ENCODE data around the gene ZNF518A. TPM values are rescaled to one million over a fixed set of nuclear protein-coding genes. Genes with fewer than 3 reads are reported as not detected.

ZNF518A gene
- total and polyA plus RNA-seq, 2 of the 8 experiments (the other 6 are each of a cell fraction or from before 2014, with no cell fraction given), result 6.6 to 34.8 TPM

DNA sequence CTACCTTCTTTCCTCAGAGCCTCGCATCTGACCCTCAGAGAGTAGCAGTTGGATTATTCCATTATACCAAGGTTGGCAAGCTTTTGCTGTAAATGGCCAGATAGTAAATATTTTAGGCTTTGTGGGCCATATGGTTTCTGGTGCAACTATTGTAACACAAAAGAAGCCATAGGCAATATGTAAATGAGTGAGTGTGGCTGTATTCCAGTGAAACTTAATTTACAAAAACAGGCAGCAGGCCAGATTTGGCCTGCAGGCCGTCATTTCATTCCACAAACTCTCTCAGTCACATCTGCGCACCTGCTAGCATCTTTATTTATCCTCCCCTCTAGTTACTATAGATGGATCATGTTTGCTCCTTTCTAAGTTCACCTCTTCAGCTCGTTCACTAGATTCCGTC, 6.7 kb downstream of the ZNF518A start:
- Histone ChIP-seq H3K9me3 (ENCODE audit: insufficient read depth in 2 of 2, low read depth in 1 of 2, low read length in 1 of 2) (no peaks in the 10 kb centered on the region), H3K4me1 (replicated peaks in 1 of 4; ENCODE audit: control insufficient read depth in 3 of 4, insufficient read depth in 4 of 4, low read length in 3 of 4) (0 out of 7 replicates have a peak, but pooled peaks cover 0 to 2% (median 0%) of the 10 kb centered on the region in 4 experiments), H4K20me1 (replicated peaks in 1 of 2; ENCODE audit: control insufficient read depth in 1 of 2, insufficient read depth in 2 of 2, low read length in 2 of 2) (peaks cover 0 to 3% of the 10 kb centered on the region in 2 experiments), H2BK20ac (ENCODE audit: low read length) (no peak overlapping the region), H4K5ac (ENCODE audit: insufficient read length, low read depth, low read length) (no peak overlapping the region), H2BK5ac (ENCODE audit: low read depth, low read length) (no peak overlapping the region), H2BK12ac (ENCODE audit: low read depth, low read length) (no peak overlapping the region), H4K8ac (ENCODE audit: extremely low read depth, insufficient read depth, low read length) (no peak overlapping the region), H3K23me2 (ENCODE audit: low read depth, low read length) (no peaks in the 10 kb centered on the region), H3K4ac (replicated peaks; ENCODE audit: insufficient read length, low read depth, low read length) (no peak overlapping the region), H3K27me3 (replicated peaks in 1 of 4; ENCODE audit: control insufficient read depth in 3 of 4, extremely low read depth in 1 of 4, insufficient read depth in 3 of 4, low read length in 3 of 4) (no peaks in the 10 kb centered on the region), H2AFZ (ENCODE audit: low read length) (no peak overlapping the region), H3K56ac (replicated peaks; ENCODE audit: insufficient read length, low read depth, low read length) (no peak overlapping the region), H2BK15ac (ENCODE audit: low read length) (no peak overlapping the region), H2AK5ac (ENCODE audit: low read depth, low read length) (no peak overlapping the region), H2BK120ac (replicated peaks; ENCODE audit: low read depth, low read length) (no peak overlapping the region), H4K91ac (replicated peaks; ENCODE audit: insufficient read length, low read length) (no peak overlapping the region), H3K18ac (ENCODE audit: extremely low read depth, low read length) (no peak overlapping the region), H3K4me3 (ENCODE audit: extremely low read depth in 1 of 4, insufficient read depth in 2 of 4, low read depth in 3 of 4, low read length in 4 of 4) (no peak overlapping the region), H3K36me3 (ENCODE audit: control insufficient read depth in 2 of 4, insufficient read depth in 4 of 4, low read length in 3 of 4) (peaks cover 6 to 57% (median 20%) of the 10 kb centered on the region in 4 experiments; a peak in 5 of 8 replicates), H3K79me1 (ENCODE audit: low read depth, low read length) (no peaks in the 10 kb centered on the region; the same call in 1 of the 2 replicates), H3K14ac (ENCODE audit: insufficient read length) (no peak overlapping the region), H3K9ac (replicated peaks in 1 of 4; ENCODE audit: extremely low read depth in 1 of 4, low read depth in 3 of 4, low read length in 3 of 4) (no peak overlapping the region), H3K27ac (ENCODE audit: low read depth, low read length) (no peak overlapping the region), H3K23ac (ENCODE audit: insufficient read length) (no peak overlapping the region), H3K79me2 (ENCODE audit: control insufficient read depth in 1 of 2, insufficient read depth in 2 of 2, low read length in 2 of 2) (peaks cover 0 to 26% of the 10 kb centered on the region in 2 experiments; a peak in 2 of 4 replicates), H3K4me2 (ENCODE audit: insufficient read depth in 1 of 2, low read depth in 2 of 2, low read length in 2 of 2) (no peak overlapping the region)
- FAIRE-seq (no peak), DNase-seq (ENCODE audit: low read depth in 1 of 2, low spot score in 2 of 2) (no peak)
- TF ChIP-seq TAF1 (IDR thresholded peaks at IDR 0.05; ENCODE audit: low read depth, low read length), result no peak
- POLR2A ChIA-PET (ENCODE audit: partially characterized antibody), result no interaction called here
- WGBS, 2 experiments (ENCODE audit: extremely low coverage in 1 of 2, insufficient coverage in 1 of 2, insufficient read length in 1 of 2, insufficient replicate concordance in 2 of 2, low coverage in 1 of 2, low lambda C conversion rate in 2 of 2, missing lambda C conversion rate in 1 of 2), result 91% methylated on average over 5 of the region's 5 CpGs; no CpG with 5 or more reads in 1 of the 2 experiments
- CTCF ChIA-PET (ENCODE audit: partially characterized antibody), result interaction anchor here (1.1 kb wide), 1 partner anchor 234 kb away, joined by 4 read pairs; no protein-coding TSS in a partner anchor

Measured in H1 (cell line).